AG09309 (cell line): Measurements from ENCODE around the gene ARPC4.
A peak's percentile ranks its signal among the peaks of the same experiment; 100 is the strongest.

Source experiments
- DNase-seq: peaks from one replicate; pipeline ENCODE4 v3.0.0-alpha.2; 2010; ENCODE audit warnings: low read depth
- H3K4me3 ChIP-seq: 2 replicates; pipeline ENCODE4 v1.5.1; 2011; ENCODE audit warnings: mild to moderate bottlenecking, low read depth, low read length, moderate library complexity; ENCODE audit not compliant: control insufficient read depth
- CTCF ChIP-seq: IDR thresholded peaks from 2 replicates; pipeline ENCODE4 v1.5.1; 2011; ENCODE audit warnings: mild to moderate bottlenecking, low read depth, low read length, inconsistent platforms; ENCODE audit not compliant: insufficient read depth, control insufficient read depth; ENCODE audit errors: missing control alignments

Gene ARPC4

DNA sequence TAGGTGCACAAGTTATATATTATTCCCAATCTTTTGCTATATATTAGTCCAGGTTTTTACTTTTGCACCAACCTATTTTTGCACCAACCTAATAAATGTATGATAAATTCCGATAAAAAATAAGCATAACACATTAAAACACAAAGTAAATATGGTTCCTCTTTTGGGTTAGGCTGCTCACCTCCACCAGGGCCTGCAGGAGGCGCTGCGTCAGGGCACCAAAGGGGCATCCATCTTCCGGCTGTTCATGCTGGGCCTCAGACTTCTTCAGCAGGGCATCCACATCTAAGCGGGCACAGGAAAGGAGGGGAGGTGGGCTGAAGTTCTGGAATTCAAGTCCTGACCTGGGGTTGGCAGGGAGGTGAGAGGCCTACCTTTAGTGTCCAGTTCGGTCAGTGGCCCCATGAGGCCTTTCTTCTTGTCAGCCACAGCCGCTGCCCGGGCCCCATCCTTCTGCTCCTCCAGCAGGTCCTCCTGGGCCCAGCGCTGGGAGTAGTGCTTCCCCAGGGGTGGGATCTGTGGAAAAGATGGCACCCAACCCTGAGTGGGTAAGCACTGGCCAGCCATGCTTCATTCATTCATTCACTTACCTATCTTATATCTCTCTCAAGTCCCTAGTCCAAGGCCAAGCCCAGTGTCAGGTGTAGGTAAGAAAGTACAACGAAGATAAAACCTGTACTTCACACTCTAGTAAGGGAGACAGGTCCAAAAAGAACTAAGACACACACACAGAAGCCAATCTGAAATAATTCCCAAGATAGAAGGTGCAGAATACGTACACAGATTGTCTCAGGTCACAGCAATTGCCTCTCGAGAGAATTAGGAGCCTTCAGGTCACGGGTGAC, 5.8 kb upstream of the ARPC4 start:
- H3K4me3 ChIP-seq, result no peak overlapping the region
- TF ChIP-seq CTCF, result peak; percentile 57
- DNase-seq, result no peak

GRCh38 chr3:9787714-9788113, 5.2 kb upstream of the ARPC4 start:
- no peak for DNase-seq
- H3K4me3 ChIP-seq, result no peak overlapping the region
- TF ChIP-seq CTCF, result no peak

DNA sequence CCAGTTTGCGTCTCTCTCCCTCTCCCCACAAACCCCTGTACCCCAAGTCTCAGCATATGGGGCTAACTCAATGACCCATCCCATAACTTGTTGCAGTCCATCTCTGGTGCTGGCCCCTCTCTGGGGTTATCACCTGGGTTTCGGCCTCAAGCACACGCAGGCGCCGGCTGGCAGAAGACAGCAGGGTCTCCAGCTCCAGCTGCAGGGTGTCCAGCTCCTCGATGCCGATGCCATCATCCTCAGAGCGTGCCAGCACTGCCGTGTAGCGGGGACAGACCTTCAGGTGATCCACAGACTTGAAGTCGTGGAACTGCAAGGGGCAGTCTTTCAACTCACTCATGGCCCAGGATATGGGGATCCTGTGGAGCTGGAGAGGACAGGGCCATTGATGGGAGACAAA, 1.8 kb upstream of the ARPC4 start:
- H3K4me3 ChIP-seq, result no peak overlapping the region
- no peak for TF ChIP-seq CTCF
- DNase-seq, result no peak

DNA sequence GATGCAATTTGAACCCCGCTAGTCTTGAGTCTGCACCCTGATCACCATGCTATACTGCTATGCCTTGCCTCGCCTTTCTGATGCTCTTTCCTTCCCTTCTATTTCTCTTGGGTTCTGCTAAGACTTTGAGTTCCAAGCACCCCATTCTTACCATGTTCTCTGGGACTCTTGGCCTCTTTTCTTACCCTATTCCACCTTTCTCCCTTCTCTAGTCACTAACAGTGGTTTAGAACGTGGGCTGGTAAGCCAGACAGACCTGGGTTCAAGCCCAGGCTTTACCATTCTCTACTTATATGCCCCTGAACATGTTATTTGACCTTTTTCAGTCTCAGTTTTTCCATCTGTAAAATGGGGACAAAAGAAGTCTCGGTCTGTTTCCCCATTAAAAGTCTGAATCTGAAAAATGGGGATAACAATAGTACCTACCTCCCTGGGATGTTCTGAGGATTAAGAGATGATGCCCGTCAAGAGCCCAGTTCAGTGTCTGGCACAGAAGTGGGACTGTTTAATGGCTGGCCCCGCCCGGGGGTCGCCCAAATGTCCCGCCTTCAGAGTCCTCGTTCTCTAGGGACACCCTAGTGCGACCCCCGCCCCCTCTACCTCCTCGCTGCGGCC, 985 bp upstream of the ARPC4 start:
- H3K4me3 ChIP-seq, result peak overlapping the region; percentile 93
- no peak for DNase-seq
- TF ChIP-seq CTCF, result no peak

DNA sequence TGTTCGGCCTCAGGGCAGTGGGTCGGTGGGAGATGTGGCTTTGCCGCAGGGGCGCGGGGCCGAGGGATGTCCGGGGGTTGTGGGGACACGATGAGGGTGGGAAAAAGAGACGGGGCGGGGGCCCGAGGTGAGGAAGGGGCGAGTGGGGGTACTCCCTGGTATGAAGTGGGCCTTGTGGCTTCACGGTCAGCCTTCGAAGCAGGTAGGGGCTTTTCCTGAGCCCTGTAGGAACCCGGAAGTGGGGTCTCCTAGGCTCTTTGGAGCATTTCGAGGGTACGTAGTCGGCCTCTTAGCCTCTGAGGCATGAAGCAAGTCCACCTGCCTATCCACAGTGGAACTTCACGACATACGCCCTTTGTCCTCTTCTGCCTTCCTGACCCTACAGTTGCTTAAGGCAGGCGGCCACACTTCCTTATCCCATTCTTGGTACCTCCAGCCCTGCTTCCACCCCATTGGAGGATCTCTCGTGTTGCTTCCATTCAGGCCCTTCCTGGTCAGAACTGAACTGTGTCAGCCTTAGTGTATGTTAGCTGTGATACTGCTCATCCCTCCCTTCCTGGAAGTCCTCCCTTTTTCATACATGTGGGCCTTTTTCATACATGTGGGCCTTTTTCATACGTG, 389 bp downstream of the ARPC4 start:
- no peak for DNase-seq
- no peak for TF ChIP-seq CTCF
- H3K4me3 ChIP-seq, result peak overlapping the region; percentile 93

DNA sequence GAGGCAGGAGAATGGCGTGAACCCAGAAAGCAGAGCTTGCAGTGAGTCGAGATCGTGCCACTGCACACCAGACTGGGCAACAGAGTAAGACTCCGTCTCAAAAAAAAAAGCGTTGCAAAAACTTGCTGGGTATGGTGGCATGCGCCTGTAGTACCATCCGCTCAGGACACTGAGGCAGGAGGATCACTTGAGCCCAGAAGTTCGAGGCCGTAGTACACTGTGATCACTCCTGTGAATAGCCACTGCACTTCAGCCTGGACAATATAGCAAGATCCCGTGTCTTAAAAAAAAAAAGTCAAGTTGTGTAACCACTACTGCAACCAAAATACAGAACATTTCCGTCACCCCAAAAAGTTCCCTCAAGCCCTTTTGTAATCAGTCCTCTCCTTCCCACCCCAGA, 1.5 kb downstream of the ARPC4 start:
- TF ChIP-seq CTCF, result no peak
- H3K4me3 ChIP-seq, result no peak overlapping the region
- DNase-seq, result no peak
